Spleen (tissue), 11 donors: ENCODE measurements around the gene ZC3H13. TPM values are rescaled to one million over a fixed set of nuclear protein-coding genes. Genes with fewer than 3 reads are reported as not detected.

Experiments
- DNase-seq: peaks from one replicate; pipeline ENCODE4 v3.0.0-alpha.2; 2020
- H3K27ac ChIP-seq, 8 donors: fragments of 200-600 bp; sonication (generic) in 7 of 8; 1 replicate in 4 of 8; 2 replicates in 4 of 8; pipeline versions ENCODE4 v1.5.0 to v1.8.0; 2016 to 2021; ENCODE audit warnings: inconsistent platforms in 4 of 8, mild to moderate bottlenecking in 4 of 8, moderate library complexity in 1 of 8
- H3K27me3 ChIP-seq, 7 donors: fragments of 200-600 bp; sonication (generic) in 6 of 7; replicated peaks in 1 of 7; 1 replicate in 4 of 7; 2 replicates in 3 of 7; pipeline versions ENCODE4 v1.5.0 to v1.8.0; 2016 to 2021; ENCODE audit warnings: inconsistent platforms in 3 of 7, mild to moderate bottlenecking in 1 of 7
- H3K36me3 ChIP-seq, 6 donors: fragments of 200-600 bp; sonication (generic) in 5 of 6; 1 replicate in 4 of 6; 2 replicates in 2 of 6; pipeline versions ENCODE4 v1.5.0 to v1.8.0; 2016 to 2021; ENCODE audit warnings: inconsistent platforms in 2 of 6
- H3K4me1 ChIP-seq, 6 donors: fragments of 200-600 bp; sonication (generic) in 5 of 6; 1 replicate in 3 of 6; 2 replicates in 3 of 6; pipeline versions ENCODE4 v1.5.0 to v1.8.0; 2016 to 2021; ENCODE audit warnings: inconsistent platforms in 3 of 6
- H3K4me3 ChIP-seq, 8 donors: fragments of 200-600 bp; sonication (generic) in 7 of 8; 1 replicate in 4 of 8; 2 replicates in 4 of 8; pipeline versions ENCODE4 v1.5.0 to v1.8.0; 2016 to 2021; ENCODE audit warnings: inconsistent platforms in 4 of 8, mild to moderate bottlenecking in 4 of 8, moderate library complexity in 2 of 8
- H3K9me3 ChIP-seq, 8 donors: fragments of 200-600 bp; sonication (generic) in 7 of 8; 1 replicate in 4 of 8; 2 replicates in 4 of 8; pipeline versions ENCODE4 v1.5.0 to v1.8.0; 2016 to 2021; ENCODE audit warnings: inconsistent platforms in 4 of 8
- CTCF ChIP-seq, 11 experiments: fragments of 200-600 bp in 7 of 11; fragments of 450-650 bp in 4 of 11; sonication (generic) in 4 of 11; IDR thresholded peaks in 8 of 11; conservative IDR thresholded peaks in 3 of 11; 1 replicate in 7 of 11; 2 replicates in 4 of 11; pipeline versions ENCODE4 v1.4.0 to v1.8.0; 2016 to 2021; ENCODE audit warnings: antibody characterized with exemption in 11 of 11, inconsistent platforms in 4 of 11, mild to moderate bottlenecking in 1 of 11
- POLR2A ChIP-seq, 3 donors: fragments of 450-650 bp; IDR thresholded peaks; one replicate each; pipeline ENCODE4 v1.5.1; 2017; ENCODE audit warnings: antibody characterized with exemption in 3 of 3, mild to moderate bottlenecking in 1 of 3
- POLR2AphosphoS5 ChIP-seq, 3 donors: sonication (generic); formaldehyde crosslinking; IDR thresholded peaks; one replicate each; pipeline ENCODE4 v1.5.1; 2017; ENCODE audit warnings: antibody characterized with exemption in 3 of 3
- whole genome bisulfite sequencing, 5 donors: extraction: QIAGEN DNeasy Blood & Tissue Kit in 3 of 5; methylation state at CpG; one replicate each; pipeline versions ENCODE4 v1.1.5 to v1.1.7; 2013 to 2018; 5-methylcytosine and 5-hydroxymethylcytosine counted together
- intact Hi-C: fragments of 100-400 bp; cut with DNase I; formaldehyde crosslinking; loops from one replicate; pipeline ENCODE4 v1.15.0; 2023; ENCODE audit warnings: low total_unique reads
- polyA plus RNA-seq, 3 donors: library from polyadenylated mRNA; stranded (reverse); fragments of 200-250 nt; gene quantifications; one replicate each; pipeline ENCODE4 v1.2.1, GENCODE V29; 2013
- total RNA-seq, 7 donors: library from RNA; depleted of rRNA in 3 of 7; stranded (reverse); fragments of >200 nt in 3 of 7; fragmentation: NEBNext Ultra II Directional in 4 of 7; extraction: Animal tissue kit (Norgen Biotek cat#: 25700) in 4 of 7; gene quantifications; one replicate each; pipeline versions ENCODE4 v1.1.0 to v1.2.1, GENCODE V29; 2016 to 2021
- donor health status: healthy with polysubstance abuse.
- donor health status: DM: no; HTN: no; CAD: no; lungs with moderate emphysema.
- donor health status: DM: no; HTN: no; CAD: no.
- donor health status: Bipolar disorder and iron deficiency.
- donor health status: healthy.
- donor health status: DM: no; HTN: no; CAD: no.
- donor health status: DM: yes; HTN: yes; CAD: no.

The ZC3H13 gene
- total and polyA plus RNA-seq, 10 donors = 7.9 to 61.2 (median 33.1) TPM

DNA sequence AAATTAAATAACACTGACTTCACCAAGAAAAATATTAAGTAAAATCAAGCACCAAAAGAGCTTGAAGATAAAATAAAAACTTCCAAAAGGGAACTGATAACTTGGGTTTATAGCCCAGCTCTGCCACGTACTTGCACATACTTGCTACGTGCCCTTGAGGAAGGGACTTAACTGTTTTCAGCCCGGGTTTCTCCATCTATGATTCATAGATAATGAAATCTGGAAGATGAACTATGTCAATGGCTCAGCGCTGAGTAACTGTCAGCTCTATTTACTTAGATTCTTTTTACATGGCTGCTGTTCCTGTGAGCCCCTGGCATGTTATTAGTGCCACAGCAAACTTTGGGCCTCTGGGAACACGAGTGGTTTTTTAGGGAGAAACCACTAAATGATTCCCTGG lies 9.6 kb upstream of the ZC3H13 start:
- H3K27ac ChIP-seq = no peak overlapping the region
- H3K4me1 ChIP-seq = no peaks in the 10 kb centered on the region
- no peaks in the 10 kb centered on the region for H3K27me3 ChIP-seq
- peaks cover 0 to 3% (median 0%) of the 10 kb centered on the region in 8 donors for H3K9me3 ChIP-seq
- no peak overlapping the region for H3K4me3 ChIP-seq
- 76 to 86% (median 84%) methylated on average over 5 of the region's 5 CpGs for WGBS, 5 donors
- no peak for DNase-seq
- intact Hi-C loops = no loop called here
- no peaks in the 10 kb centered on the region for H3K36me3 ChIP-seq
- TF ChIP-seq POLR2AphosphoS5 (IDR thresholded peaks at IDR 0.05) = no peak
- no peak for TF ChIP-seq CTCF (IDR thresholded peaks at IDR 0.05 in 8 of 11, conservative IDR thresholded peaks at IDR 0.05 in 3 of 11)
- TF ChIP-seq POLR2A (IDR thresholded peaks at IDR 0.05) = no peak

DNA sequence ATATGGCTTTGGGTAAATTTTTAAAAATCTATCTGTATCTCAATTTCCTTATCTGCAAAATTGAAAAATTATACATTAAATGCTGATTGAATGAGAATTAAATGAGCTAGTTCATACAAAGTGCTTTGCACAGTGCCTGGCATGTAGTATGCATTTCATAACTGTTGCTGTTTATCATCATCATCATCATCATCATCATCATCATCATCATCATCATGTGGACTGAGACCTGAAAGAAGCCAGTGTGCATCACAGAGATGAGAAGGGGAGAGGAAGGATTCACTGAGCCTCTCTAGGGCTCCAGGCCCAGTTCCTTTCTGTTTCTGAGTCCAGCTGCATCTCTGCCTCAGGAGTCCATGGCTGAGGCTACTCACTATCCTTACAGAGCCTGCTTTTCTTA lies 6.9 kb upstream of the ZC3H13 start:
- DNase-seq = no peak
- no peak overlapping the region for H3K4me3 ChIP-seq

DNA sequence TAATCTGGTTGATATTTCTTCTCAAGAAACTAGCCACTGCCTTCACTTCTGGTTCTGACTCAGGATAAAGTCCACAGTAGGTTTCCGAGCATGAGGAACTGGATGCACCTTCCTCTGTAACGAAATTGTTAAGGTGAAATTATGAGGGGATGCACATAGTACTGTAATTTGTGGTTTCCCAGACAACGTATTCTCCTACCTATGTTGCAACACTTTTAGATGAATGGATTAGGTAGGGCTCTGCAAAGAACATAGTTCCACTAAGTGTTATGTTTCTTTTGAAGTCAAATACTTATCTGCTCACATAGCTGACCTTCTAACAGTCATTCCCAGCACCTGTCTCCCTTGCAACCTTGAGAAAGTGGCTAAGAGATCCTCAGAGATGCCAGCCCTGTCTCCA lies 5.7 kb upstream of the ZC3H13 start:
- TF ChIP-seq CTCF (IDR thresholded peaks at IDR 0.05 in 8 of 11, conservative IDR thresholded peaks at IDR 0.05 in 3 of 11) (no peak), POLR2A (IDR thresholded peaks at IDR 0.05) (no peak), POLR2AphosphoS5 (IDR thresholded peaks at IDR 0.05) (no peak)
- Histone ChIP-seq H3K27ac (no peak overlapping the region), H3K4me3 (no peak overlapping the region), H3K27me3 (no peaks in the 10 kb centered on the region), H3K4me1 (peaks cover 0 to 7% (median 4%) of the 10 kb centered on the region in 6 donors), H3K9me3 (peaks cover 0 to under 1% (median 0%) of the 10 kb centered on the region in 8 donors), H3K36me3 (no peaks in the 10 kb centered on the region)
- WGBS, 5 donors = 53 to 86% (median 73%) methylated on average over 3 of the region's 3 CpGs
- no peak for DNase-seq
- intact Hi-C loops = no loop called here

More for the DNA sequence above, 6.9 kb upstream of the ZC3H13 start:
- no peak overlapping the region for H3K27ac ChIP-seq
- peaks cover 0 to 3% (median 0%) of the 10 kb centered on the region in 8 donors for H3K9me3 ChIP-seq
- no peaks in the 10 kb centered on the region for H3K27me3 ChIP-seq
- TF ChIP-seq CTCF (IDR thresholded peaks at IDR 0.05 in 8 of 11, conservative IDR thresholded peaks at IDR 0.05 in 3 of 11) = no peak
- no peak for TF ChIP-seq POLR2A (IDR thresholded peaks at IDR 0.05)
- TF ChIP-seq POLR2AphosphoS5 (IDR thresholded peaks at IDR 0.05) = no peak
- H3K36me3 ChIP-seq = no peaks in the 10 kb centered on the region
- H3K4me1 ChIP-seq = no peaks in the 10 kb centered on the region
- intact Hi-C loops = no loop called here

DNA sequence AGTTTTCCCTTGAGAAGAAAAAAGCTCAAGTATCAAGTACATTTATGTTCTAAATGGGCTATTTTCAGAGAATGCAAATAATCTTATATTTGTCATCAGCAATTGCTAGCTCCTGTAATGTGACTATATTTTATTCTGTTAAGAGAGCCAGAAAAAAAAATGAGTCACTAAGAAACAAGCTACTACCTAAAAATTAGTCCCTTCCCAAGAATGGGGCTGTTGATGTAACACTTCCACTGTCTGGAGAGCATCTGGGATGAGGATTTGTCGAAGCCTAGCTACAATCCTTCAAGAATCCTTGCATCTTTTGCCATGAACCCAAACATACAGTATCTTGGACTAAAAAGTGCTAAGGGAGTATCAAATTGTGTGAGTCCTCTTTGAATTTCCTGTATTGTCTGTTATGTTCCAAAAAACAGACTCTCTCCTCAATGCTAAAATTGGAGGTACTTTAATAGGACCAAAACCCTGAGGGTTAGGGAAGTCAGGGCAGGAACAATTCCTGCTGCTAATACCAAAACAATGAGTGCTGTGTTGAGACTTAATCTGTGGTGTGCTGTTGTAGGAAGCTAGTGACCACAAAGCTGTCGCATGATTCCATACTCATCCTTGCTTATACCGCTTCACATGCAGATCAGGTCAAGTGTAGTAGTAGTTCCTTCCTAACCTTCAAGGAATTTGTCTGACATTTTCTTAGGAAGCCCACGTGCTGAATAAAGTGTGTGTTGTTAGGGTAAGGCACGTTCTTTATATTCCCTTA lies 4.9 kb upstream of the ZC3H13 start:
- Histone ChIP-seq H3K27ac (no peak overlapping the region), H3K9me3 (no peaks in the 10 kb centered on the region), H3K4me3 (no peak overlapping the region), H3K36me3 (no peaks in the 10 kb centered on the region), H3K4me1 (peaks cover 4 to 12% (median 8%) of the 10 kb centered on the region in 6 donors), H3K27me3 (no peaks in the 10 kb centered on the region)
- DNase-seq = no peak
- intact Hi-C loops = no loop called here
- 57 to 61% (median 59%) methylated on average over 5 of the region's 5 CpGs for WGBS, 5 donors
- TF ChIP-seq POLR2AphosphoS5 (IDR thresholded peaks at IDR 0.05) = no peak
- no peak for TF ChIP-seq POLR2A (IDR thresholded peaks at IDR 0.05)
- TF ChIP-seq CTCF (IDR thresholded peaks at IDR 0.05 in 8 of 11, conservative IDR thresholded peaks at IDR 0.05 in 3 of 11) = no peak
